Stimulated activated CD4-positive, alpha-beta T cell treated with anti-CD3 and anti-CD28 coated beads, Interleukin-4, amount 100 ng/mL, for 48 hours (primary cell): ENCODE data around the gene WNT7A.

ENCODE experiments used
- DNase-seq, 2 donors: peaks; one replicate each; pipeline ENCODE4 v3.0.0-alpha.2; 2020; ENCODE audit warnings: low read depth in 2 of 2

WNT7A gene

DNA sequence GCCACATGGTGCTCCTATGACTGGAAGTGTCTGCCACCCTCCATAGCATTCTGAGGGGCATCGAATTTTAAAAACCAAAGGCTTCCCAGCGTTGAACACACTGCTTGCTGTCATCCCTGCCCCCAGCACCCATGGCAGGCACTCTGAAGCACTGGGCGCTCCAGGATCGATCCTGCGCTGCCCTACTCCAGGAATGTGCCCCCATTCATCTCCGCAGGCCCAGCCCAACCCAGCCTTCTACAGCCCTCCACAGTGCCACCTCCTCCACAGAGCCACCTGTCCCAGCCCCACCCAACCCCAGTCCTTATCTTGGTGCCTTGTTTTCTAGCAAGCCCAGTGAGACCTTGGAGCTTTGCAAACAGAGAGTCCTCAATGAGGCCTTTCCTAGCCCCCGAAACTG, 52.2 kb downstream of the WNT7A start:
- DNase-seq: no peak

DNA sequence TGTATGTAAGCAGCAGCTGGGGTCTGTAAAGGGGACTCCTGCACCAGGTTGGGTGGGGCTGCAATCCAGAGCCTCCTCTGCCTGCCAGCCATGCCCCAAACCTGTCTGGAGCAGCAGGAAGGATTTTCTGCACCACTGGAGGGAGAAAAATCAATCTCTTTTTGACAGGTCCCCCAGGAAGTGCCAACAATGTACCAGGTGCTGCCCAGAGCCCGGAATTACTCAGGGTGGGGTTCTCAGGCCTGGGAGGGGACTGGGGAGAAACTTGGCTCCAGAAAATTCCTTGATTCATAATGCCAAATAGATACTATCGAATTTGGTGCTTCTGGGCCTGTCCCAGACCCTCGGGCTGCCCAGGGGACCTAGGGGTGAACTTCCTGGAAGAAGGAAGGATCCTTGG, 52.6 kb downstream of the WNT7A start:
- no peak for DNase-seq

GRCh38 chr3:13826672-13827071, 53.2 kb downstream of the WNT7A start:
- DNase-seq: no peak

DNA sequence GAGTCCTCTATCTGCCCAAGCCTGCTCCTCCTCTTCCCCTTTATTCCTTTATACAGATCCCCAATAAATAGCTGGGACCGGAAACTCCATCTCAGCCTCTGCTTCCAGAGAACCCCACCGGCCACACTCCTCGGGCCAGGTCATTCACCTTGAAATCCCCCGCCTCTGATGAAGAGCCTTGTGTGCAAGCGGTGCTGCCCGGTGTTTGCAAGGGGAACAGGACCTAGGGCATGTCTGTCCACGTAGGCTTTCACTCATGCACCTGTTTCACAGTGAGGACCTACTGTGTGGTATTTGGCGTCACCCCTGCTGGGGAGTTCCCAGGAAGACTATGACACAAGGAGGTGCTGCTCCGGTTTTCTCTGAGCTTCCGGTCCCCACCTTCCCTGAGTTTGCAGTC, 54.0 kb downstream of the WNT7A start:
- no peak for DNase-seq

GRCh38 chr3:13825311-13825579, 54.6 kb downstream of the WNT7A start:
- DNase-seq: no peak

- no peak for DNase-seq
Measured at GRCh38 chr3:13824521-13825310, 55.2 kb downstream of the WNT7A start.

DNA sequence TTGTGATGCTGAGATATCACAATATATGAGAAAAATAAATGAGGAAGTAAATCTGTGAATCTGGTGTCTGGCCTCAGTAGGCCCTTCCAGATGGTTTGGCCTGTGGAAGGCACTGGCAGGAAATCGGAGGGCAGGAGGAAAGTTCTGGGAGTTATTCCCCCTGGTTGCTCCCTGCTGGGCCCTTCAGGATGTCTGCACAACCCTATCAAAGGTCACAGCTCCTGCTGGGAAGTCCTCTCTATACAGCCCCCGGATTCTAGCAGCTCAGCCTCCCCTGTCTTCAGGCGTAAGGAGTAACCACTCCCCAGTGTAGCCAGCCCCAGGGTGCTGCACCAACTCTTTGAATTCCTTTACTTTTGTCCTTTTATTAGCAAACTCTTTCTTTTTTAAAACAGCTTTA, 56.2 kb downstream of the WNT7A start:
- no peak for DNase-seq

DNA sequence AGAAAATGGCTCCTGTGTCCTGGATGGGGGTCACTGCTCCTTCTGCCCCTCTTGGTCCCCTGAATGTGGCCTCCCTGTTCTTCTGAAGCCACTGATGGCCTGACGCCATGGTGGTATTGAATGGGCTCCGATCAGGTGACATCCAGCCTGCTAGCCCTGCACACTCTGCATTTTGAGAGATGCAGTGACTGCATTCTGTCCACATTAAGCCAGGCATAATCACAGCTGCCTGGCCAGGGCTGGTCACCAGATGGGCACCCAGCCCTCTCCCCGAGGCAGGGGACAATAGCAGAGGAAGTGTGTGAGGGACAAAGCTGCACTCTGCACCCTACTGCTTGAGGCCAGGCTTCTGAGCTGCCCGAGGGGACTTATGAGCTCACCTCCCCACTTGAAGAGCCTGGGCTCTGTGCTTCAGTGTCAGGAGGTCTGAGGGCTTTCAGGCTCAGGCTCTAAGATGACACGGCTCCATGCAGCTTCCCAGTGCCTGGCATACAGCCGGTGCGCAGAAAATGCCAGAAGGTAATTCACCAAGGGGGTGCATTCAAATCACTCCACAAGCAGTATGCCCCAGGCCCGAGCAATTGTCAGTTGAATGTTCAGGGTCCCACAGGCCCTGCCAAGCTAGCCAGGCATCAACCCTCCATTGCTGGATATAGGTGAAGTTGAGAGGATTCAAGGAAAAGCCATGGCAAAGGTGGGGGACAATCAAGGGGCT, 56.8 kb downstream of the WNT7A start:
- DNase-seq: no peak

GRCh38 chr3:13822042-13822441, 57.8 kb downstream of the WNT7A start:
- DNase-seq: no peak

- DNase-seq: no peak
Measured at GRCh38 chr3:13821126-13821525, 58.7 kb downstream of the WNT7A start.

GRCh38 chr3:13818919-13819318, 61.0 kb downstream of the WNT7A start:
- DNase-seq: no peak

- no peak for DNase-seq
Measured at GRCh38 chr3:13815088-13815683, 64.7 kb downstream of the WNT7A start.

DNA sequence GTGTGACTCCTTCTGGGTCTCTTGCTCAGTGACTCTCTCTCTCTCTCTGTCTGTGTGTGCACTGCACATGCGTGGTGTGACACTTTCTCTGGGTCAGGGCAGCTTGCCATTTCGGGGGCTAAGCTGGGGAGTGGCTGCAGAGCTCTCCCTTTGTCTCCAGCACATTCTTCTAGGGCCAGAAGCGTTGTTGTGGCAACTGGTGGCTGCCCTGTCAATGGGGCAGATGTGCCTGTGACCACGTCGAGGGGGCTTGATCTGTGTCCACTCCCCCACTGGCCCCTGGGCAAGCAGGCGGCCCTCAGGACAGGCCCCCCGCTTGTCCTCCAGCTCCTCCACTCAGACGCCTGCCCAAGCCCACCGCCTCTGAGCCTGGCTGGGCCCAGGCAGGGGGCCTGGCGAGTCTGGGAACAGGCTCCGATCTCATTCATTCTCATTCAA, 67.8 kb downstream of the WNT7A start:
- no peak for DNase-seq

- DNase-seq: no peak
Measured at GRCh38 chr3:13811614-13812013, 68.3 kb downstream of the WNT7A start.

- no peak for DNase-seq
Measured at GRCh38 chr3:13808550-13808949, 71.3 kb downstream of the WNT7A start.

GRCh38 chr3:13801361-13802204, 78.3 kb downstream of the WNT7A start:
- no peak for DNase-seq

- no peak for DNase-seq
Measured at GRCh38 chr3:13800064-13800463, 79.8 kb downstream of the WNT7A start.

- no peak for DNase-seq
Measured at GRCh38 chr3:13798401-13798800, 81.5 kb downstream of the WNT7A start.

- DNase-seq: no peak
Measured at GRCh38 chr3:13796701-13797460, 83.0 kb downstream of the WNT7A start.

DNA sequence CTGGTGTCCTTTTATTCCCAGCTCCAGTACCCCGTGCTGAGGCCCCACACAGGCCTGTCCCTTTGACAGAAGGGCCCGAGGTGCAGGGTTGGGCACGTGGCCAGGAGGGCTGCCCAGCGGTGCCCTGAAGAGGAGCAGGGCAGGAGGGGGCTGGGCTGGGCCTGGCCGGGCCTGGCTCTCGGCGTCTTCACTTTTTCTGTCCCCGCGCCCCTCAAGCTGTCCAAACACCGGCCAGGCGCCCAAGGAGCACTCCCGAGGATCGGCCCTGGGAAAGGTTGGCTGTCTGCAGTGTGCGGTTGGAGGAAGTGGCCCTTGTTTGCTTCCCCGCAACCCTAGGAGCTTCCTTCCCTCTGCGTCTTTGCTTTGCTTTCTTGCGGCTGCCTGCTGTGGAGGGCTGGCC, 84.1 kb downstream of the WNT7A start:
- no peak for DNase-seq

DNA sequence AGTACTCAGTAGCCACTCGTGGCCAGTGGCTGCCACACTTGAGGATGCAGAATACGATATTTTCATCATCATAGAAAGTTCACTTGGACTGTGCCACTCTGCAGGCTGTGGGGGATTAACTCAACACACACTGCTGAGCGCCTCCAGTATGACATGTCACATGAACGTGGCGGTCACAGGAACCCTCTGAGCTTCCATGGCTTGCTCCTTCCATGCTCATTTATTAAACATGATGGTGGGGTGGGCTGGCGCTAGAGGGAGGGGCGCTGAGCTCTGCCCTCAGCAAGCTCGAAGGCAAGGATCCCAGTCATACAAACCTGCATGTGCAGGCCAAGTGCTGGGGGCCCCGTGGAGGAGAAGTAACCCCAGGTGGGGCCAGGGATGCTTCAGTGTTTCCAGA, 85.5 kb downstream of the WNT7A start:
- no peak for DNase-seq

DNA sequence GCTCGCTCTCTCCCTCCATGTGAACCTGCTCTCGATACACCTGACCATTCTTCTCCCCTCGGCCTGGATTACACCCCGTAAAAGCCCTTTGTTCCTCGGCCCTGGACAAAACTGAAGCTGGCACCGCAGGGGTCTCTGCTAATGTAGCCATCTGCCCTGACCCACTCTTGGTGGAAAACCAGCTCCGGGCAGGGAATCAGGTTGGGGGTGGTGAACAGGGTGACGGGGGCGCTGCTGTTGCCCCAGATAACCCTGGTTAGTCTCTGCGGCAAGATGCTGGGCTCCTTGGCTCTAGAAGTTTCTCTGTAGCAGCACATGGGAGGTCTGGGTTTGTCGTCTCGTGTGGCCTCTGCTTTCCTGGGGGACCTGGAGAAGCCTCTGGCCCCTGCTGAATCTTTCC, 86.4 kb downstream of the WNT7A start:
- DNase-seq: no peak
